HG03103 (cell line): ENCODE results near the gene SMARCB1.
"Not testable (repeated sequence)": the region's sequence is repeated elsewhere in the genome, so short reads cannot be mapped to it uniquely, and the experiment has no call there.

Experiments
- ATAC-seq: cut with Tn5 transposase; IDR thresholded peaks from one replicate; pipeline ENCODE4 v1.9.1; 2021; ENCODE audit warnings: low read depth; ENCODE audit not compliant: unreplicated experiment

Gene SMARCB1

DNA sequence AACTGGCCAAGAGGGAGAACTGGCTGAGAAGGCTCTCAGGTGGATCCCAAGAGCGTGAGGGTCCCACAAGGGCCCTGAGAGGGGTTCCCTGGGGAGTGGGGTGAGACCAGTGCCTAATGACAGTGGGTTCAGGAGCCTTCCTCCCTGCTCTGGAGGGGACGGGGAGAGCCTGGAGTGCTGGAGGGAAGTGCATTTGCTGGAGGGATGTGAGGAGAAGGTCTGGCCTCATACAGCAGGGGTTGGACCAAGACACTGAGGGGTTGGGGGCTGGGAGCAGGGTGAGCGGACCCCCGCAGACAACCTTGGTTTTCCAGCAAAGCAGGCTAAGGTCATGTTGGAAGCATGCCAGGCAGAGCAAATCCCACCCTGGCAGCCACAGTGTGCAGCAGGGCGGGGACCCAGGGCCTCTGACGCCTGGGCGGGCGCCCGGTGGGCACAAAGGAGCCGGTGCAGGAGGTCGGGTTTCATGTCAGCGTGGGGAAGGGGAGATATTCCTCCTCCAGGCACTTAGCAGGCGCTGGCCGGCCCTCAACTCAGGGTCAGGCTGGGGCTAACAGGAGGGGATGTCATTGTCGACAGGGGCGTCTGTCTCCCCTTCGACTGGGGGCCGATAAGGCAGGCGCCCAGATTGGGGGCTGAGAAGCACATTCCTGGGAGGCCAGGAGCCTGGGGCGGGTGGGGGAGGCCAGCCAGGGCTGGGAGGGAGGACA is 55.1 kb downstream of the SMARCB1 start:
- ATAC-seq, result no peak

DNA sequence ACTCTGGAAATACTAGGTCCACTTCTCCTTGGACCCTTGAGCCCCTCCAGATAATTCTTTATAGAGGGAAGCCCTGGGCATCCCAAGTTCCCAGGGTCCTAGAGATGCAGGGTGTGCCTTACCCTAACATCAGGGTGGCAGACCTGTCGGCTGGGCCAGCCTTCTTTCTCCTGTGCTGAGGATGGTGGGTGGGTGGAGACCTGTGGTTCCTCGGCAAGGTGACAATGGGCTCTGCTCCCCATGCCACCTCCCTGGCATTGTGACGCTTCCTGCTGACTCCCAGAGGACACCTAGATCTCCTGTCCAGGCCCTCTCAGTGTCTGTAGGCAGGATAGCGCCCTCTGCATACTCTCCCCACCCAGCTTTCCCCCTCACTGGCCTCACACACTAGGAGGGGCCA is 55.8 kb downstream of the SMARCB1 start:
- no peak for ATAC-seq

DNA sequence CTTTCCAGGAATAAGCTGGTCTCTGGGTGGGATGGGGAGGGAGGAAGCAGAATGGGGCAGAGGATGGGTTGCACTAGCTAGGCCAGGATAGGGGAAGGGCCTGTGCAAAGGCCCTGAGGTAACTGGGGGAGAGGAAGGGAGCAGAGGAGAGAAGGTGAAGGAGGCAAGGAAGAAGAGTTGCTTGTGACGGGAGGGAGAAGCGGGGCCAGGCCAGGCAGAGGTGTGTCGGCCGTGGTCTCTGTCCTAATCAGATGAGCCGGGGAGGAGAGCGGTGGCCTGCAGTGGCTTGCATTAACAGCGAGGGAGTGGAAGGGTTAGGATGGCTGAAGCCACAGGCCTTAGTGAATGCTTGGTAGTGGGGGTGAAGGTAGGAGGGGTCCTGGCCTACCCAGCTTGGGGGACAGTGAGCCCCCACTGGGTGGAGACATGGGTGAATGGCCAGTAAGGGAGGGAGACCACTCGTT is 58.0 kb downstream of the SMARCB1 start:
- no peak for ATAC-seq

DNA sequence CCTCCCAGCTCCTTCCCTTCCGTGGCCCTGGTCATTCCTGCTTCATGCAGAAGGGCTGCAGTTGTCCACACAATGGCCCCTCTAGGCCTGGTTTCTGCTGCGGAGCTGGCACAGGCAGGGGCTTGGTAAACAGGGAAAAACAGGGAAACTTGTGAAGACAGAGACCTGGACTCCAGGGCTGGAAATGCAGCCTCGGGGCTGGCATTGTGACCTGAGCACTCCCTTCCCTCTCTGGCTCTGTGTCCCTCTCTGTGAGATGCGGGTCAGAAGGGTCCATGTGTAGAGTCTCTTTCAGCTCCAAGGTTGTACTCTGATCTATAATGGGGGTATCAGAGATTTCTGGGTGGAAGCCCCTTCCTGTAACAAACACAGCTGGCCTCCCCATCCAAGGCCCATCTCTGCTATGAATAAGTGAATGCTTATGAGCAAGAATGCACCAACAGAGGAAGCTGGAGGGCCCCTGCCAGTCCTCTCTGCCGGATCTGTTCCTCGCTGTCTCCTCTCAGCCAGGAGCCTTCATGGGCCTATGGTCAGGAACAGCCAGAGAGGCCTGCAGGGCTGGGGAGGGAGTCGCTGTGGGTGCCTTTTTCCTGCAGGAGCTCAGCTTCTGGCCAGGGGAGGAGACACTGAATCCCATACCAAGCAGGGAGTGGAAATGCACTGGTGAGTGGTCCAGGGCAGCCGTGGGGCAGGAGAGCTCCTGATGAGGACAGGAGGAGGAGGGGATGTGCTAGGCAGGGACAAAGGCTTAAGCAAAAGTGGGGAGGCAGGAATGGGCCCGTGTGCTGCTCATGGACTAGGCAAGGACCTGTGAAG is 58.7 kb downstream of the SMARCB1 start:
- ATAC-seq, result no peak

DNA sequence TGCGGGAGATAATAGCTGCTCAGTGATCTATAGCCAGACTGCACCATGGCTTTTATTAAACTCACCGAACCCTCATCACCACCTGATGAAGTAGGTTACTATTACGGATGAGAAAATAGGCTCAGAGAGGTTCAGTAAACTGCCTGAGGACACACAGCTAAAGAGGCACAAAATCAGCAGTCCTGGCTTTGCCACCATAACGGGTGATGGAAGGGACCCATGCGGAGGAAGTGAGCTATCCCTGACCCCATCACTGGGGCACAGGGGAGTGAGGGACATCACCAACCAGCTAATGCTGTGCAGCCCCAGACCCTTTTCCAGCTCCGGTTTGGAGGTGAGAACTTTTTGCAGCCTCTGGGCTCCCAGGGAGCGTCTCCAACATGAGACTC is 59.3 kb downstream of the SMARCB1 start:
- ATAC-seq, result no peak

DNA sequence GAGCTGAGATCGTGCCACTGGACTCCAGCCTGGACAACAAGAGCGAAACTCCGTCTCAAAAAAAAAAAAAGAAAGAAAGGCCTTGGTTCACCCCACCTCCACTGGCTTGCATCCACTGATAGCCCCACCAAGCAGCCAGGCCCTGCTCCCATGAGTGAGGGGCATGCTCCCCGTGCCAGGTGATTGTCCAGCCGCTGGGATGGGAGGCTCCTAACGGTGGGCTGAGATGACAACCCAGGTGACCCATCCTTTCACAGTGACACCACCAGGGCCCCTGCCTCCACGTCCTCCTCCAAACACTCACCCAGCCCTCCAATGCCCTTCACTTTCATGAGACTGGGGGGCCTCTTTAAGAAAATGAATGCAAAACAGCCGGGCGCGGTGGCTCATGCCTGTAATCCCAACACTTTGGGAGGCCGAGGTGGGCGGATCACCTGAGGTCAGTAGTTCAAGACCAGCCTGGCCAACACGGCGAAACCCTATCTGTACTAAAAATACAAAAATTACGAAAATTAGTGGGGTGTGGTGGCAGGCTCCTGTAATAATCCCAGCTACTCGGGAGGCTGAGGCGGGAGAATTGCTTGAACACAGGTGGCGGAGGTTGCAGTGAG is 60.6 kb downstream of the SMARCB1 start:
- ATAC-seq, result no peak

DNA sequence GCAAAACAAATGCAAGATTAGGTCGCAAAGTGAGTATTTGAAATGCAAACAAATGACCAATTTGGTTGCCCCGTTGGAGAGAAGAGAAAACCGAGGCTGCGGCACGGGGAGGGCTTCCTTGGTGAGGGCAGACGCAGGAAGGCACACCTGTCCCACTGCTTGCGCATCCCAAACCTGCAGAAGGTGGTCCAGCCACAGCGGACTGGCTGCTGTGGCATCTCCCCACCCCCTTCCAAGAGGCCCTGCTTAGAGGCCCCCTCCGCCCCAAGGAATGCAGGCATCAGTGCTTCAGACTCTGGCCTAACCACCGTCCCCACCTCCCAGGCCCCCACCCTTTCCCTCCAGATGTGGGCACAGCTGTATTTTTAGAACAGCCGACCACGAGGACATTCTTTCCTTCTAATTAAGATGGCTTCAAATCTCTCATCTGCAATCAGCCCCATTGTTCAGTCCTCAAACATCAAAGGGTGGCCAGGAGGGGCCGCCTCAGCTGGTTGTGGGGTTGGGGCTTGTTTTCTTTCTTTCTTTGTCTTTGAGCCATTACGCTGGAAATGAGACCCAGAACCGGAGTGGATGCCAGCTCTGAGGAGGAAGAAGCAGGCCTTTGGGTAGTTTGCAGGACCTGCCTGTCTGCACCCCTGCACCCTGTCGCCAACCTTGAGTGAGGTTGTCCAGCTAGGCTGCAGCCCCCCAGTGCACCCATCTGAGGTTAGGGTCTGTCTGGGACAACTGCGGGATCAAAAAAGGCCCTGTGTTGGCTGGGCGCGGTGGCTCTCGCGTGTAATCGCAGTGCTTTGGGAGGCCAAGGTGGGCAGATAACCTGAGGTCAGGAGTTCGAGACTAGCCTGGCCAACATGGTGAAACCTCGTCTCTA is 61.5 kb downstream of the SMARCB1 start:
- ATAC-seq, result no peak

DNA sequence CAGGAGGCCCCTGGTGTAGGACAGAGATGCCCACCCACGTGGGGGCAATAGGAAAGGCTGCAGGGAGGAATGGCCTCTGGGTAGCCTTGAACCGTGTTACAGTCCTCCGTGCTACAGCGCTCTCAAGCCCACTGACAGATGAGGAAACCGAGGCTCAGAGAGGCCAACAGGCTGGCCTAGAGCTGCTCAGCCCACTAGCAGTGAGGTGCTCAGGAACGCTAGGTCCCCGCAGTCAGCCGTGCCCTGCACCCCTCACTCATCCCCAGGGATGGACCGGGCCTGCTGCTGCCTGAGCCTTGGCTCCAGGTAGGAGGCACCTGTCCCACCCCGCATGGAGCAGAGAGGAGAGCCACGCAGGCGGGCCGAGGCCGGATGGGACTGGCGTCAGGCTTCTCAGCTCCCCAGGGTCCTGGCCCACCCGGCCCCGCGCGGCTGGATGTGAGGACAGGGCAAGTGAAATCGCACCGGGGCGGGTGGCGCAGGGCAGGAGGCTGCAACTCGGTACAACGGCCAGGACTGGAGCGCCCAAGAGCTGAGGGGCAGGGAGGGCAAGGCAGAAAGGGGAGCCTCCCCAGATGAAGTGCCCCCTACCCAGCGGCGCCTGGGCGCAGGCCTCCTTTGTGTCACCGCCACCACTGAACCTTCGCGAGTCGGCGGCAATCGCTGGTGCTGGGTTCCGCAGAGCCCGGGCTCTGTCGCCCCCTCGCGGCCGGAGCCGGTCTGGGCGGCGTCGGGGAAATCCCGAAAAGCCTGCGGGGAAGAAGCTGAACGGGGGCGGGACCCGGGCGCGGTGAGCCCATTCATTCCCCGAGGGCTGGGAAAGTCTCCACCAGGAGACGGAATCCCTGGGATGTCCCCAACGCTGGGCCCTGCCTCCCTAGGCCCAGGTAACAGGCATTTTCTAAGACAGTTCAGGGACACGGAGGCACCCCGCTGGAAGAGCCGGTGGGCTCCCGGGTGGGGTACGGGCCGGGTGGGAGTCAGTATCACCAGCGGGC is 62.5 kb downstream of the SMARCB1 start:
- ATAC-seq, result no peak

DNA sequence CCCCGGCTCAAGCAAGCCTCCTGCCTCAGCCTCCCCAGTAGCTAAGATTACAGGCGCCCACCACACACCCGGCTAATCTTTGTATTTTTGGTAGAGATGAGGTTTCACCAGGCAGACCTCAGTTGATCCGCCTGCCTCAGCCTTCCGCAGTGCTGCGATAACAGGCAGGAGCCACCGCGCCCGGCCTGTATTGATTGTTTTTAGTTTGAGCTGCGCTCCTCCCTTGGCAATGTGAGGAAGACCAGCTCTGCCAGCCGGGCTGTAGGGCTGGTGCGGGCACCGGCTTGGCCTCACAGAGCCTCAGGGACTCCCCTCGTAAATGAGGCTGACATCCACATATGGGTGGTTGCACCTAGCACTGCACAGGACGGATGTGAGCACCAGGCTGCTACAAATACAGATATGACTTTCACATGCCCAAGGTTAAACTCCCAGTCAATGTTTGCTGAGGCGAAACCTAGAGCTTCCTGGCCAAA is 63.4 kb downstream of the SMARCB1 start:
- no peak for ATAC-seq

DNA sequence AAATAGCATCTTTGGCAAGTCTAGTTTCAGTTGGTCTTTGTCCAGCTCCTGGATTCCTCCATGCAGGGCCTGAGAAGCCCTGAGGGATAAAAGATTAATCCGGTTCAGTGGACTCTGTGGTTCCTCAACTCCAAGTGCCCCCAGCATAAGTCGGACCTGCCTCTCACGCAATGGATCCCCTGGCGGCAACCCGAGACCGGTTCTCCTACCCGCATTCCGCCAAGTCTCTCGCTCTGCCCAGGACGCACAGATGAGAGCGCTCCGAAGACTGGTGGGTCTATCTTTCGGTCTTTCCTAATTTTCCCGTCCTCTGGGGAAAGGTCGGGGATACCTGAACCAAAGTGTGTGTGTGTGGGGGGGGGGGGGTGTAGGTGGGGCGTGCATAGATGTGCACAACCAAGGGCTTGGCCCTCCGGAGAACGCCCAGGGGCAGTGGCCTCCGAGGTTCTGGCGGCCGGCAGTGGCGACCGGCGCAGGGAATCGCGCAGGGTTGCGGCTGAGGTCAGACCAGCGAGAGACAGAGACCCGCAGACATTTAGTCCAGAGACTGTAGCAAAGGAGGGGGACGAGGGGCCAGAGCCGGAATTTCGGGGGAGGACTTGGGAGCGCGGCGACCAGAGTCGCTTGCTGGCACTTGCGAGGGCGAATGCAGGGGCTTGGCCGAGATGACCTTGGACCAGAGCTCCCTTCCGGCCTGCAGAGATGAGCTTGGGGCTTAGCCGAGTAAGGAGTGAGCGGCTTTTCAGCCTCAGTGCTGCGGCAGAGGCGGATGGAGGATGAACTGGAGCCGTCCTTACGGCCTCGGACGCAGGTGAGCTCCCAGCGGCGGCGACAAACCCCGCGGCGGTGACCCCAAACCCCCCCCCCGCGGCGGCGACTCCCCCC is 70.2 kb downstream of the SMARCB1 start:
- ATAC-seq, result no peak

DNA sequence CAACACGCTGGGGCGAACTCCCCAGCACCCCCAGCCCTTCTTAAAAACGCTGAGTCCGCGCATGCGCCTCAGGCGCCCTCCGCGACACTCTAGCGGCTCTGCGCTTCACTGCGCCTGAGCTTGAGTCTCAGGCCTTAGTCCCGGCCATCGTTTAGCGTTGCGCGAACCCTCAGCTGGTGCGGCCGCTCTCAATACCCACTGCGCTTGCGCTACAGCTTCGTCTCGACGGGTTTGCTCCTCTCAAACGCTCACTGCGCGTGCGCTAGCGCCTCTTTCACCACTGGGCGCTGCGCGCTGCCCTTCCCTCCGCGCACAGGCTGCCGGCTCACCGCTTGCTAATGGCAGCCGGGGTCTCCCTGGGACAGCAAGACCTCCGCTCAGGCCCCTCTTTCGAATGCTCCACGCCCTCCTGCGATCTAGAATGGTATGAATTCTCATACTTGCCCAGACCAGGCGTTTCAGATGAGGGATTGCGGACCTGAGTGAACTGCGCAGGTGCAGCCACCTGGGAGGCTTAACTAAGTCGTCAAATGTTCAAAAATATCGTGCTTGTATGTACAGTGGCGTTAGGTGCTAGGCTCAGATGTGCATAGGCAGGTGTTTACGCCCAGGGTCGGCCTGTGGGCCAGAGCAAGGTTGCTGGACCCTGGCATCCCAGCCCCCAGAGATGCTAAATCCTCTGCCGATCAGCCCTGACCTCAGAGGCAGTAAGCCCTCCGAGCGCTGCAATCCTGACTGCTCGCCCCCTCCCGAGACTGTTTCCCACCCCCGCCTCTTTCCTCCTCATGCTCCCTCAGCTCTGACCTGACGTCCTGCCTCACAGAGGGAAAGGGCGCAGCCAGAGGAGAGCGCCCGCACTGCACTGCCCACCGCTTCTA is 71.1 kb downstream of the SMARCB1 start, which contains the start of gene SLC2A11:
Gene SLC2A11 (plus strand): TSS at position 270 of the 878 bp plus-strand sequence. CDS start 125 bp downstream, at position 395.
- ATAC-seq, result peak; percentile 80

DNA sequence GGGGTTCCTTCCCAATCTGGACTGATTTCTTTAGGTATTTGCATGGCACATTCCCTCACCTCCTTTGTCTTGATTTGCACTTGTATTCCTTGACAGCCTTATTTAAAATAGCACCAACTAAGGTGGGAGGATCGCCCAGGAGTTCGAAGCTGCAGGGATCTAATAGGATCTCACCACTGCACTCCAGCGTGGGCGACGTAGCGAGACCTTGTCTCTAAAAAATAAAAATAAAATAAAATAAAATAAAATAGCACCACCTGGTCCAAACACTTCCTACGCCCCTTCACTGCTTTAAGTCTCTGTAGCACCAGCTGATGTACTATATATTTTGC is 71.7 kb downstream of the SMARCB1 start:
- no peak for ATAC-seq

DNA sequence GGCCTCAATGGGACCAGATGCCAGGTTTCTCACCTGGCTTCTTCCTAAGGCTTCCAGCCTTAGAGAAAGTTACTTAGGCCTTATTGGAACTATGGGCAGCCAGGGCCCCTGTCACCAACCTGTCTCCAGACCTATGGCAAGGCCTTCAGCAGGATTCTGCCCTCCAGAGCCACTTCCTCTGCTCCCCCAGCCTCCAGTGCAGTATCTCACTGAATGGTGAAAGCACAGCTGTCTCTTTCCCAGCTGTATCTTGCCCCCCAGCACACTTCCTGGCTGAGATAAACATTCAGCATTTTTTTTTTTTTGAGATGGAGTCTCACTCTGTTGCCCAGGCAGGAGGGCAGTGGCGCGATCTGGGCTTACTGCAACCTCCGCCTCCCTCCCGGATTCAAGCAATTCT is 72.4 kb downstream of the SMARCB1 start:
- ATAC-seq, result no peak

DNA sequence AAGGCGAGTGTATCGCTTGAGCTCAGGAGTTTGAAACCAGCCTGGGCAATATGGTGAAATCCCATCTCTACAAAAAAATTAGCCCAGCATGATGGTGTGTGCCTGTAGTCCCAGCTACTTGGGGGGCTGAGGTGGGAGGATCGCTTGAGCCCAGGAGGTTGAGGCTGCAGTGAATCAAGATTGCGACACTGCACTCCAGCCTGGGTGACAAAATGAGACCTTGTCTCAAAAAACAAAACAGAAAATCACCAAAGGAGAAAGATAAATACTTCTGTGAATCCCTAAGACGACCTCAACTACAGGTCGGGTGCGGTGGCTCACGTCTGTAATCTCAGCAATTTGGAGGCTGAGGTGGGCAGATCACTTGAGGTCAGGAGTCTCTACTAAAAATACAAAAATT is 73.4 kb downstream of the SMARCB1 start:
- ATAC-seq, result not testable (repeated sequence)

DNA sequence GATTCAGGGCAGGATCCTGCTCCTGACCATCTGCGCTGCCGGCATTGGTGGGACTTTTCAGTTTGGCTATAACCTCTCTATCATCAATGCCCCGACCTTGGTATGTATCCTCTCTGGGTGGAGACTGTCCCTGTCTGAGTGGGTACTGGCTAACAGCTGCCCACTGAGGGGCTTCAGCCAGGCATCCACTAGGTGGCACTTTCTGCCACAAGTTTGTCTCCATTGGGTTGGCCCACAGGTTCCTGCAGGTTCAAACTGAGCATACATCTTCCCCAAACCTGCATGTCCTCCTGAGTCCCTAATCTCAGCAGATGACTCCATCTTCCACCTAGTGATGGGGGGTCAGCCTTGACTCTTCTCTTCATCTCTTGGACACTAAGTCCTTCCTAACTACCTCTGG is 75.3 kb downstream of the SMARCB1 start:
- ATAC-seq, result no peak

DNA sequence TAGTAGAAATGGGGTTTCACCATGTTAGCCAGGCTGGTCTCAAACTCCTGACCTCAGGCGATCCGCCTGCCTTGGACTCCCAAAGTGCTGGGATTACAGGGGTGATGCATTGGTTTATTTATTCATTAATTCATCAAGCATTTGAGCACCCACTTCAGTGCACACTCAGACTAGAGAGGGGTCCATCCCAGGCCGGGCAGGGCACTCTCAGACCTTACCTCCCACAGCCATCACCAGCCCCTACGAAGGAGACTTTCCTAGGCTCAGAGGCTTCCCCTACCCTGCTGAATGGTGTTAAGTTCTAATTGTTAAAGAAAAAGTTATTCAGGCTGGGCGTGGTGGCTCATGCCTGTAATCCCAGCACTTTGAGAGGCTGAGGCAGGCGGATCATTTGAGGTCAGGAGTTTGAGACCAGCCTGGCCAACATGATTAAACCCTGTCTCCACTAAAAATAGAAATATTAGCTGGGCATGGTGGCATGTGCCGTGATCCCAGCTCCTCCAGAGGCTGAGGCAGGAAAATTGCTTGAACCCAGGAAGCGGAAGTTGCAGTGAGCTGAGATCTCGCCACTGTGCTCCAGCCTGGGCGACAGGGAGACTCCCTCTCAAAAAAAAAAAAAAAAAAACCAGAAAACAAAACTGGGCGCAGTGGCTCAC is 77.9 kb downstream of the SMARCB1 start:
- ATAC-seq, result not testable (repeated sequence)

DNA sequence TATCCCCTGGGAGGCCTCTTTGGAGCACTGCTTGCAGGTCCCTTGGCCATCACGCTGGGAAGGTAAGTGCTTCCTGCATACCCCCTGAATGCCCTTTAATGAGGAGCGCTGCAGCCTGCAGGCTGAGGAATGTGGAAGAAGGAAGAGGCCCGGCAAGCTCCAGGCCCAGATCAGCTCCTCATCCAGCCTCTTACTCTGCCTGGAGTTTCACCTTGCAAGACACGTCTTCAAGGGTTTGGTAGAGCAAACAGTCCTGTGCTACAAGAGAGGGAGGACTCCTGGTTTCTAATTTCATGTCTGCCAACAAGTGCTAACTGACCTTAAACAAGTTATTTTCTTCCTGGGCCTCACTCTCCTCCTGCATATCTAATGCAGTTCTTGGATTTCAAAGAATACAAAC is 81.8 kb downstream of the SMARCB1 start:
- ATAC-seq, result no peak
